Upper lobe of left lung (tissue), 4 donors: ENCODE measurements around the gene OGFR.

Experiments
- POLR2A ChIP-seq, 4 donors: fragments of 450-650 bp; IDR thresholded peaks; one replicate each; pipeline ENCODE4 v1.5.1; 2016 to 2017; ENCODE audit warnings: antibody characterized with exemption in 4 of 4, mild to moderate bottlenecking in 2 of 4
- TF ChIP-seq, protein P1 (sequence below), 6 experiments: fragments of 450-650 bp in 4 of 6; fragments of 200-600 bp in 2 of 6; sonication (generic) in 2 of 6; IDR thresholded peaks; one replicate each; pipeline ENCODE4 v1.5.1; 2016 to 2019; ENCODE audit warnings: antibody characterized with exemption in 6 of 6

DNA sequence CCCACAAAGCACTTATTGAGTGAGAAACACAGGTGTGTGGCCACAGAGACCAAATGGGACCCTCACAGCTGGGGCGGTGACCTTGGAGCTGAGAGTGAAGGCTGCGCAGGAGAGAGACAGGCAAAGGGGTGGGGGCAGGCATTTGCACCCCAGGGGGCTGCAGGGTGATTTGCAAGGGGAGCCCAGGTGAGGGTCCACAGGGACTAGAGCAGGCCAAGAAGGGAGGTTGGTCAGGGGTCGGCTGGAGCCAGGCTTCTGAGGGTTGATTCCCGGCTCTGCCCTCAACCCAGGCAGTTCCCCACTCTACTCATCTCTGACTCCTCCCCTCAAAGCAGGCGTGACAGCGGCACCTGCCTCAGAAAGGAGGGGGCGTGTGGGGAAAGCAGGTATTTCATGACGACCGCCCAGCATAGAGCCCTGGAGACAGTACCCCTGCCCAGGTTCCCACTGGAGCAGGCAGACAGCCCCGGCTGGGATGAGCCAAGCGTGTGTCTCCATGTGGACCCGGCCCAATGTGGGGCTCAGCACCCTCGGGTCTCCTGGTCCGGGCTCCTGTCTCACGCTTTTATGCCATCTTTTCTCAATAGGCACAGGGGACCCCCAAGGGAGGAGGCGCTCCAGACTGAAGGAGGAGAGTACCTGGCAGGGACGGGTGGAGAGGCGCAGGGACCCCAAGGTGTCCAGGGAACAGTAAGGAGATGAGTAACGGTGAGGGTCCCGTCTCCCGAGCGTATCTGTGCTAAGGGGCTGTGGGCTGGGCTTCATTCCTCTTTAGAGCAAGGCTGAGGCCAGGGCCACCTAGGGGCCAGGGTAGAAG lies 11.5 kb upstream of the OGFR start:
- no peak for TF ChIP-seq POLR2A (IDR thresholded peaks at IDR 0.05)
- TF ChIP-seq, protein P1, sequence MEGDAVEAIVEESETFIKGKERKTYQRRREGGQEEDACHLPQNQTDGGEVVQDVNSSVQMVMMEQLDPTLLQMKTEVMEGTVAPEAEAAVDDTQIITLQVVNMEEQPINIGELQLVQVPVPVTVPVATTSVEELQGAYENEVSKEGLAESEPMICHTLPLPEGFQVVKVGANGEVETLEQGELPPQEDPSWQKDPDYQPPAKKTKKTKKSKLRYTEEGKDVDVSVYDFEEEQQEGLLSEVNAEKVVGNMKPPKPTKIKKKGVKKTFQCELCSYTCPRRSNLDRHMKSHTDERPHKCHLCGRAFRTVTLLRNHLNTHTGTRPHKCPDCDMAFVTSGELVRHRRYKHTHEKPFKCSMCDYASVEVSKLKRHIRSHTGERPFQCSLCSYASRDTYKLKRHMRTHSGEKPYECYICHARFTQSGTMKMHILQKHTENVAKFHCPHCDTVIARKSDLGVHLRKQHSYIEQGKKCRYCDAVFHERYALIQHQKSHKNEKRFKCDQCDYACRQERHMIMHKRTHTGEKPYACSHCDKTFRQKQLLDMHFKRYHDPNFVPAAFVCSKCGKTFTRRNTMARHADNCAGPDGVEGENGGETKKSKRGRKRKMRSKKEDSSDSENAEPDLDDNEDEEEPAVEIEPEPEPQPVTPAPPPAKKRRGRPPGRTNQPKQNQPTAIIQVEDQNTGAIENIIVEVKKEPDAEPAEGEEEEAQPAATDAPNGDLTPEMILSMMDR (IDR thresholded peaks at IDR 0.05), result no peak
